Lung (tissue), 12 donors: Measurements from ENCODE around the gene CADM2. TPM values are rescaled to one million over a fixed set of nuclear protein-coding genes. Genes with fewer than 3 reads are reported as not detected.

Source experiments
- ATAC-seq: fragments of 200-7000 bp; cut with Tn5 transposase; one replicate; pipeline ENCODE4 v1.9.1; 2020; ENCODE audit warnings: moderate number of reproducible peaks; ENCODE audit not compliant: insufficient read depth, low FRiP score
- DNase-seq, 3 donors: peaks; one replicate each; pipeline ENCODE4 v3.0.0-alpha.2; 2013 to 2017
- H3K27ac ChIP-seq, 2 donors: one replicate each; pipeline ENCODE4 v1.5.1; 2013; ENCODE audit warnings: mild to moderate bottlenecking in 2 of 2, moderate library complexity in 2 of 2, control low read depth in 1 of 2, inconsistent platforms in 1 of 2, low read depth in 1 of 2, low read length in 1 of 2
- H3K27me3 ChIP-seq, 3 donors: one replicate each; pipeline ENCODE4 v1.5.1; 2013; ENCODE audit warnings: low read length in 2 of 3; ENCODE audit not compliant: control insufficient read depth in 3 of 3, insufficient read depth in 3 of 3
- H3K36me3 ChIP-seq, 4 donors: one replicate each; pipeline ENCODE4 v1.5.1; 2013; ENCODE audit warnings: low read length in 4 of 4, mild to moderate bottlenecking in 1 of 4, moderate library complexity in 1 of 4; ENCODE audit not compliant: control insufficient read depth in 4 of 4, insufficient read depth in 4 of 4
- H3K4me1 ChIP-seq, 5 donors: one replicate each; pipeline ENCODE4 v1.5.1; 2013; ENCODE audit warnings: low read length in 5 of 5, mild to moderate bottlenecking in 2 of 5, moderate library complexity in 1 of 5; ENCODE audit not compliant: control insufficient read depth in 5 of 5, insufficient read depth in 5 of 5
- H3K4me3 ChIP-seq: one replicate; pipeline ENCODE4 v1.5.1; 2013; ENCODE audit warnings: mild to moderate bottlenecking, control low read depth, moderate library complexity
- H3K9ac ChIP-seq, 2 donors: one replicate each; pipeline ENCODE4 v1.5.1; 2013; ENCODE audit warnings: low read length in 2 of 2, control low read depth in 1 of 2; ENCODE audit not compliant: insufficient read depth in 1 of 2
- H3K9me3 ChIP-seq, 4 donors: one replicate each; pipeline ENCODE4 v1.5.1; 2013; ENCODE audit warnings: low read length in 3 of 4, mild to moderate bottlenecking in 1 of 4, moderate library complexity in 1 of 4; ENCODE audit not compliant: control insufficient read depth in 4 of 4, insufficient read depth in 3 of 4
- CTCF ChIP-seq: IDR thresholded peaks from 2 replicates; pipeline ENCODE4 v1.5.1; 2012; ENCODE audit warnings: mild to moderate bottlenecking; ENCODE audit errors: control extremely low read depth, extremely low read depth
- WGBS, 2 donors: extraction: QIAGEN DNeasy Blood & Tissue Kit; methylation state at CpG; one replicate each; pipeline ENCODE4 v1.1.7; 2013; 5-methylcytosine and 5-hydroxymethylcytosine counted together
- polyA plus RNA-seq, 2 donors: library from polyadenylated mRNA; stranded (reverse); fragments of 200-250 nt; gene quantifications; one replicate each; pipeline ENCODE4 v1.2.1, GENCODE V29; 2013
- total RNA-seq, 2 donors: library from RNA; depleted of rRNA in 1 of 2; stranded (reverse); fragments of >200 nt in 1 of 2; gene quantifications; one replicate each; pipeline ENCODE4 v1.2.1, GENCODE V29; 2014 to 2021
- donor health status: control.
- donor health status: control.
- donor health status: Bipolar disorder and iron deficiency.
- donor health status: healthy.
- donor health status: DM: yes; HTN: yes; CAD: no.

Gene CADM2
- total and polyA plus RNA-seq, 4 donors = 0.14 to 3.3 (median 0.32) TPM

- ATAC-seq = no peak
These were observed 667.9 kb downstream of the CADM2 start for GRCh38 chr3:85626662-85627061.

GRCh38 chr3:85627932-85628331 lies 669.1 kb downstream of the CADM2 start:
- no peak for TF ChIP-seq CTCF
- DNase-seq = no peak
- Histone ChIP-seq H3K9me3 (no peaks in the 10 kb centered on the region), H3K36me3 (no peaks in the 10 kb centered on the region), H3K27ac (no peak overlapping the region), H3K9ac (no peak overlapping the region), H3K4me3 (no peak overlapping the region), H3K27me3 (no peaks in the 10 kb centered on the region), H3K4me1 (no peaks in the 10 kb centered on the region)
- ATAC-seq = no peak
- 82 to 85% methylated on average over 5 of the region's 5 CpGs for WGBS, 2 donors

More at GRCh38 chr3:85626662-85627061, 667.9 kb downstream of the CADM2 start:
- 20 to 33% methylated on average over 2 of the region's 2 CpGs for WGBS, 2 donors
- H3K4me3 ChIP-seq = no peak overlapping the region
- H3K27ac ChIP-seq = no peak overlapping the region
- H3K36me3 ChIP-seq = no peaks in the 10 kb centered on the region
- no peaks in the 10 kb centered on the region for H3K9me3 ChIP-seq
- H3K27me3 ChIP-seq = no peaks in the 10 kb centered on the region
- TF ChIP-seq CTCF = no peak
- no peaks in the 10 kb centered on the region for H3K4me1 ChIP-seq
- no peak for DNase-seq
- no peak overlapping the region for H3K9ac ChIP-seq

GRCh38 chr3:85631070-85631469 lies 672.3 kb downstream of the CADM2 start:
- TF ChIP-seq CTCF = no peak
- Histone ChIP-seq H3K4me1 (no peaks in the 10 kb centered on the region), H3K27me3 (no peaks in the 10 kb centered on the region), H3K9ac (no peak overlapping the region), H3K4me3 (no peak overlapping the region), H3K27ac (no peak overlapping the region), H3K9me3 (no peaks in the 10 kb centered on the region), H3K36me3 (no peaks in the 10 kb centered on the region)
- peak in 1 of 3 donors; percentile 3 for DNase-seq
- 94% methylated on average over 1 of the region's 1 CpG for WGBS, 2 donors
- ATAC-seq = no peak

GRCh38 chr3:85632921-85633320 lies 674.1 kb downstream of the CADM2 start:
- no peak for ATAC-seq
- H3K9ac ChIP-seq = no peak overlapping the region
- no peak for DNase-seq
- no peak for TF ChIP-seq CTCF
- WGBS, 2 donors = 80 to 81% methylated on average over 4 of the region's 4 CpGs
- H3K4me1 ChIP-seq = no peaks in the 10 kb centered on the region
- H3K4me3 ChIP-seq = no peak overlapping the region
- H3K27me3 ChIP-seq = no peaks in the 10 kb centered on the region
- no peaks in the 10 kb centered on the region for H3K36me3 ChIP-seq
- no peaks in the 10 kb centered on the region for H3K9me3 ChIP-seq
- no peak overlapping the region for H3K27ac ChIP-seq
